Body of pancreas (tissue), 4 donors: Measurements from ENCODE around the gene GNB3. TPM values are rescaled to one million over a fixed set of nuclear protein-coding genes. Genes with fewer than 3 reads are reported as not detected.

ENCODE experiments used
- ATAC-seq: fragments of 150-250 bp; one replicate; pipeline ENCODE4 v1.9.1; 2016
- DNase-seq, 4 donors: peaks; one replicate each; pipeline ENCODE4 v3.0.0-alpha.2; 2019
- H3K27ac ChIP-seq, 4 donors: fragments of 200-600 bp; sonication (generic); 1 replicate in 3 of 4; 2 replicates in 1 of 4; pipeline versions ENCODE4 v1.5.1 to v1.6.1; 2016 to 2019; ENCODE audit warnings: mild to moderate bottlenecking in 1 of 4, mixed read lengths in 1 of 4, moderate library complexity in 1 of 4
- H3K27me3 ChIP-seq, 2 donors: fragments of 200-600 bp; sonication (generic); one replicate each; pipeline ENCODE4 v1.6.0; 2016; ENCODE audit warnings: mild to moderate bottlenecking in 1 of 2
- H3K36me3 ChIP-seq, 2 donors: fragments of 200-600 bp; sonication (generic); replicated peaks in 1 of 2; 2 replicates each; pipeline ENCODE4 v1.5.1; 2016; ENCODE audit warnings: low read depth in 2 of 2; ENCODE audit not compliant: insufficient read depth in 1 of 2
- H3K4me1 ChIP-seq: fragments of 200-600 bp; sonication (generic); one replicate; pipeline ENCODE4 v1.6.0; 2016
- H3K4me3 ChIP-seq, 2 donors: fragments of 200-600 bp; sonication (generic); 1 replicate in 1 of 2; 2 replicates in 1 of 2; pipeline ENCODE4 v1.5.1; 2016 to 2019
- H3K9me3 ChIP-seq, 3 donors: fragments of 200-600 bp; sonication (generic); 1 replicate in 2 of 3; 2 replicates in 1 of 3; pipeline ENCODE4 v1.5.1; 2016
- POLR2A ChIP-seq, 3 donors: fragments of 450-650 bp; IDR thresholded peaks; one replicate each; pipeline ENCODE4 v1.6.1; 2016; ENCODE audit warnings: antibody characterized with exemption in 3 of 3, mild to moderate bottlenecking in 2 of 3
- WGBS, 2 donors: methylation state at CpG; one replicate each; pipeline ENCODE4 v1.1.5; 2017; 5-methylcytosine and 5-hydroxymethylcytosine counted together
- intact Hi-C: fragments of 100-400 bp; cut with DNase I; formaldehyde crosslinking; loops from one replicate; pipeline ENCODE4 v1.15.1; 2023
- total RNA-seq, 2 donors: library from RNA; depleted of rRNA; stranded (reverse); fragments of >200 nt; gene quantifications; one replicate each; pipeline ENCODE4 v1.1.0, GENCODE V29; 2016
- TF ChIP-seq, protein P1 (sequence below), 7 experiments: fragments of 450-650 bp in 4 of 7; fragments of 200-600 bp in 3 of 7; sonication (generic) in 3 of 7; IDR thresholded peaks; one replicate each; pipeline ENCODE4 v1.5.1; 2016 to 2019; ENCODE audit warnings: antibody characterized with exemption in 7 of 7

Gene GNB3
- total RNA-seq, 2 donors from 2014 or later: 0.33 to 0.52 TPM

DNA sequence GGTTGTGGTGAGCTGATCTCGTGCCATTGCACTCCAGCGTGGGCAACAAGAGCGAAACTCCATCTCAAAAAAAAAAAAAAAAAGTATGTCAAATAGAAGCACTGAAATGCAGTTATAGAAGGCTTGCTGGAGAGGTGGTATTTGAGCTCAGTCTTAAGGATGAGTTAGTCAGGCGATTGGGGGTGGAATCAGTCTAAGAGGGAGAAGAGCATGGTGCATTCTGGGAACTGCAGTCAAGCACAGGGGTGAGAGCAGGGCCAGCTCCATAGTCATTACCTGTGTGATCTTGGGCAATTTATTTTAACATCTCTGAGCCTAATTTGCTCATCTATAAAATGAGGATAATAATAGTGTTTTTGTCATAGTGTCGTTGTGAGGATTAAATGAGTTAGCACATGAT is 5.9 kb upstream of the GNB3 start:
- intact Hi-C loops: loop anchor here (5.0 kb wide), 1 partner anchor 88 kb away; no protein-coding TSS in a partner anchor
- 52 to 77% methylated on average over 3 to 5 of the region's 5 CpGs for WGBS, 2 donors
- Histone ChIP-seq H3K36me3 (no peaks in the 10 kb centered on the region), H3K27me3 (no peaks in the 10 kb centered on the region), H3K9me3 (no peaks in the 10 kb centered on the region), H3K4me1 (peaks cover 5% of the 10 kb centered on the region), H3K4me3 (no peak overlapping the region), H3K27ac (no peak overlapping the region)
- TF ChIP-seq POLR2A (IDR thresholded peaks at IDR 0.05): no peak
- TF ChIP-seq, protein P1, sequence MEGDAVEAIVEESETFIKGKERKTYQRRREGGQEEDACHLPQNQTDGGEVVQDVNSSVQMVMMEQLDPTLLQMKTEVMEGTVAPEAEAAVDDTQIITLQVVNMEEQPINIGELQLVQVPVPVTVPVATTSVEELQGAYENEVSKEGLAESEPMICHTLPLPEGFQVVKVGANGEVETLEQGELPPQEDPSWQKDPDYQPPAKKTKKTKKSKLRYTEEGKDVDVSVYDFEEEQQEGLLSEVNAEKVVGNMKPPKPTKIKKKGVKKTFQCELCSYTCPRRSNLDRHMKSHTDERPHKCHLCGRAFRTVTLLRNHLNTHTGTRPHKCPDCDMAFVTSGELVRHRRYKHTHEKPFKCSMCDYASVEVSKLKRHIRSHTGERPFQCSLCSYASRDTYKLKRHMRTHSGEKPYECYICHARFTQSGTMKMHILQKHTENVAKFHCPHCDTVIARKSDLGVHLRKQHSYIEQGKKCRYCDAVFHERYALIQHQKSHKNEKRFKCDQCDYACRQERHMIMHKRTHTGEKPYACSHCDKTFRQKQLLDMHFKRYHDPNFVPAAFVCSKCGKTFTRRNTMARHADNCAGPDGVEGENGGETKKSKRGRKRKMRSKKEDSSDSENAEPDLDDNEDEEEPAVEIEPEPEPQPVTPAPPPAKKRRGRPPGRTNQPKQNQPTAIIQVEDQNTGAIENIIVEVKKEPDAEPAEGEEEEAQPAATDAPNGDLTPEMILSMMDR (IDR thresholded peaks at IDR 0.05): no peak
- DNase-seq: no peak
- no peak for ATAC-seq

DNA sequence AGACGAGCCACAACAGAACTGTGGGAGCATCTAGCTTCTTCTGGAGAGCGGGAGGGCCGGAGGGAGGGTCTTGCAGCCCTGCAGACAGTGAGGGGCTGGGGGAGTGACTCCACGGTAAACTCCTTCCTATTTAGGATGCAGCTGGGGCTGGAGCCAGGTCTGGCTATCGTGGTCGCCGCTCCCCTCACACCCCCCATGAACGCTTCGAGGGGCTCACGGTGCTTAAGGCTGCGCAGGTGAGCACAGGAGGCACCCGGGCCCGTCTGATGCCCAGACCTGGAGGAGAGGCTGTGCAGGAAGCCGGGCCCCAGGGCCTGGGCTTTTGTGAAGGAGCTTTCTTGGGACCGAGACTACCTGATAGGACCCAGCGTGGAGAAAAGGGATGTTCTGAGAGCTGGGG is 3.9 kb upstream of the GNB3 start:
- H3K4me1 ChIP-seq: no peaks in the 10 kb centered on the region
- no peaks in the 10 kb centered on the region for H3K27me3 ChIP-seq
- no peak for DNase-seq
- TF ChIP-seq, protein P1 (IDR thresholded peaks at IDR 0.05): no peak
- no peak for TF ChIP-seq POLR2A (IDR thresholded peaks at IDR 0.05)
- H3K4me3 ChIP-seq: no peak overlapping the region
- intact Hi-C loops: loop anchor here (5.0 kb wide), 1 partner anchor 90 kb away; no protein-coding TSS in a partner anchor
- WGBS, 2 donors: 83 to 91% methylated on average over 2 to 16 of the region's 16 CpGs
- no peak for ATAC-seq
- no peaks in the 10 kb centered on the region for H3K9me3 ChIP-seq
- no peak overlapping the region for H3K27ac ChIP-seq
- H3K36me3 ChIP-seq: no peaks in the 10 kb centered on the region

DNA sequence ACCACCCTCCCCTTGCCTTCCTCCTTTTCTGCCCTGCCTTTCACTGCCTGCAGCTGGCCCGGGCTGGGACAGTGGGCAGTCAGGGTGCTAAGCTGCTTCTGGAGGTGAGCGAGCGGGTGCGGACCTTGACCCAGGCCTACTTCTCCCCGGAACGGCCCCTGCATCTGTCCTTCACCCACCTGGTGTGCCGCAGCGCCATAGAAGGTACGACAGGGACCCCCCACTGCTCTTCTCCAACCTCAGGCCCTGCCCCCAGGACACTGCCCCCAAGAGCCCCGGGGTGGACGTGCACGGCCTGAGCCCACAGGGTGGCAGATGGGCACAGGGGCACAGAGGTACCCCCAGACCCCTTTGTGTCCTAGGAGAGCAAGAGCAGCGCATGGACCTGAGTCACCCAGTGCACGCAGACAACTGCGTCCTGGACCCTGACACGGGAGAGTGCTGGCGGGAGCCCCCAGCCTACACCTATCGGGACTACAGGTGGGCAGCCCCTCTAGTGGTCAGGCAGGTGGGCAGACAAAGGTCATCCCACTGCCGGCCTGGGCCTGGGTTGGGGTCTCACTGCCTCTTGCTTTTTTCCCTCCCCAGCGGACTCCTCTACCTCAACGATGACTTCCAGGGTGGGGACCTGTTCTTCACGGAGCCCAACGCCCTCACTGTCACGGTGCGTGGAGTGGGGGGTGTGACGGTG is 3.2 kb upstream of the GNB3 start:
- Histone ChIP-seq H3K36me3 (no peaks in the 10 kb centered on the region), H3K4me1 (no peaks in the 10 kb centered on the region), H3K27me3 (no peaks in the 10 kb centered on the region), H3K27ac (no peak overlapping the region), H3K9me3 (no peaks in the 10 kb centered on the region), H3K4me3 (no peak overlapping the region)
- DNase-seq (no peak), ATAC-seq (no peak)
- TF ChIP-seq, protein P1 (IDR thresholded peaks at IDR 0.05): no peak
- no peak for TF ChIP-seq POLR2A (IDR thresholded peaks at IDR 0.05)
- 88 to 90% methylated on average over 22 to 25 of the region's 26 CpGs for WGBS, 2 donors
- intact Hi-C loops: loop anchor here (5.0 kb wide), 1 partner anchor 90 kb away; no protein-coding TSS in a partner anchor

- ATAC-seq: no peak
- 88 to 90% methylated on average over 16 of the region's 16 CpGs for WGBS, 2 donors
Measured at GRCh38 chr12:6838854-6839253, 1.9 kb upstream of the GNB3 start.

More at GRCh38 chr12:6838854-6839253, 1.9 kb upstream of the GNB3 start:
- Histone ChIP-seq H3K9me3 (no peaks in the 10 kb centered on the region), H3K4me1 (no peaks in the 10 kb centered on the region), H3K27ac (no peak overlapping the region), H3K36me3 (no peaks in the 10 kb centered on the region), H3K4me3 (no peak overlapping the region), H3K27me3 (no peaks in the 10 kb centered on the region)
- no peak for DNase-seq
- intact Hi-C loops: loop anchor here (5.0 kb wide), 1 partner anchor 92 kb away; no protein-coding TSS in a partner anchor
- TF ChIP-seq, protein P1 (IDR thresholded peaks at IDR 0.05): no peak
- TF ChIP-seq POLR2A (IDR thresholded peaks at IDR 0.05): no peak
